ENCODE data around the gene MAPK12. TPM values are rescaled to one million over a fixed set of nuclear protein-coding genes. Genes with fewer than 3 reads are reported as not detected.

Gene MAPK12
- total and polyA plus RNA-seq, 2 of the 8 experiments (the other 6 are each of a cell fraction or from before 2014, with no cell fraction given) = 17.3 to 20.3 TPM

DNA sequence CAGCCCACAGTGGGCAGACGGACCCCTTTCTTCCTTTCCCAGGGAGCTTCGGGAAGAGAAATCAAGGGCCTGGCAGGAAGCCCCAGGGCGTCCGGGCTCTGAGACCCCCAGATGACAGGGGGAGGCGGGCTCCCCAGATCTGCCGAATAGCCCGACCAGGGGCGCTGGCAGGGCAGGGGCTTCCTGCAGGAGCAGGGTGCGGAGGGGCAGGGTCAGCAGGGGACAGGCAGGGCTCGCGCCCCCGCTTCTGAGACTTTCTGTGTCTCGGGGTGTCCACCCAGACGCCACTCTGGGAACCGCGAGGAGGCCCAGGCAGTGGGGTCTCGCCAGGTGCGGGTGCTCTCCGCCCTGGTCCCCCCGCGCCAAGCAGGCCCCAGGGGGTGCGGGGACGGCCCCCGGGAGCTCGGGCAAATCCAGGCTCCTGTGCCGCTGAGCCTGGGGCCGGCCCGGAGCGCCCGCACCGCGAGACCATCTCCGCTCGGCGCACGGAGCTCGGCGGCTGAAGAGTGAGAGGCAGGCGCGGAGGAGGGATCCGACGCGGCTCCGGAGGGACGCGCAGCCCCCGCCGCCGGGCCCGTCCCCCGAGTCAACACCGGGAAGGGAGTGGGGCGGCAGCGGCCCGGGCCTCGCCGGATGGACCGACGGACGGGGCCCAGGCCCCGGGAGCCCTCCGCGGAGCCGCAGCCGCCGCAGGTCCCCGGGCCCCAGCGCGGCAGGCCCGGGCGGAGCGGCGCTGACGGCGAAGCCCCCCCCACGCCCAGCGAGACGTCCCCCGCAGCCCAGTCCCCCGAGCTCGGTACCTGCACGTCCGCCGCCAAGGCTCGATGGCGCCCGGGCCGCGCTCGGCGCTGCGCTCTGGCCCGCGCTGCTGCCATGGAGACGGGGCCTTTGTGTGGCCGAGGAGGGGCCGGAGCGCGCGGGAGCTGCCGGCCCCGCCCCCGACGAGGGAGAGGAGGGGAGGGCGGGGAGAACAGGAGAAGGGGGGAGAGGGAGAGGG is 45.6 kb upstream of the MAPK12 start, which contains the start of gene PLXNB2 (continued):
- TF ChIP-seq, protein P1, sequence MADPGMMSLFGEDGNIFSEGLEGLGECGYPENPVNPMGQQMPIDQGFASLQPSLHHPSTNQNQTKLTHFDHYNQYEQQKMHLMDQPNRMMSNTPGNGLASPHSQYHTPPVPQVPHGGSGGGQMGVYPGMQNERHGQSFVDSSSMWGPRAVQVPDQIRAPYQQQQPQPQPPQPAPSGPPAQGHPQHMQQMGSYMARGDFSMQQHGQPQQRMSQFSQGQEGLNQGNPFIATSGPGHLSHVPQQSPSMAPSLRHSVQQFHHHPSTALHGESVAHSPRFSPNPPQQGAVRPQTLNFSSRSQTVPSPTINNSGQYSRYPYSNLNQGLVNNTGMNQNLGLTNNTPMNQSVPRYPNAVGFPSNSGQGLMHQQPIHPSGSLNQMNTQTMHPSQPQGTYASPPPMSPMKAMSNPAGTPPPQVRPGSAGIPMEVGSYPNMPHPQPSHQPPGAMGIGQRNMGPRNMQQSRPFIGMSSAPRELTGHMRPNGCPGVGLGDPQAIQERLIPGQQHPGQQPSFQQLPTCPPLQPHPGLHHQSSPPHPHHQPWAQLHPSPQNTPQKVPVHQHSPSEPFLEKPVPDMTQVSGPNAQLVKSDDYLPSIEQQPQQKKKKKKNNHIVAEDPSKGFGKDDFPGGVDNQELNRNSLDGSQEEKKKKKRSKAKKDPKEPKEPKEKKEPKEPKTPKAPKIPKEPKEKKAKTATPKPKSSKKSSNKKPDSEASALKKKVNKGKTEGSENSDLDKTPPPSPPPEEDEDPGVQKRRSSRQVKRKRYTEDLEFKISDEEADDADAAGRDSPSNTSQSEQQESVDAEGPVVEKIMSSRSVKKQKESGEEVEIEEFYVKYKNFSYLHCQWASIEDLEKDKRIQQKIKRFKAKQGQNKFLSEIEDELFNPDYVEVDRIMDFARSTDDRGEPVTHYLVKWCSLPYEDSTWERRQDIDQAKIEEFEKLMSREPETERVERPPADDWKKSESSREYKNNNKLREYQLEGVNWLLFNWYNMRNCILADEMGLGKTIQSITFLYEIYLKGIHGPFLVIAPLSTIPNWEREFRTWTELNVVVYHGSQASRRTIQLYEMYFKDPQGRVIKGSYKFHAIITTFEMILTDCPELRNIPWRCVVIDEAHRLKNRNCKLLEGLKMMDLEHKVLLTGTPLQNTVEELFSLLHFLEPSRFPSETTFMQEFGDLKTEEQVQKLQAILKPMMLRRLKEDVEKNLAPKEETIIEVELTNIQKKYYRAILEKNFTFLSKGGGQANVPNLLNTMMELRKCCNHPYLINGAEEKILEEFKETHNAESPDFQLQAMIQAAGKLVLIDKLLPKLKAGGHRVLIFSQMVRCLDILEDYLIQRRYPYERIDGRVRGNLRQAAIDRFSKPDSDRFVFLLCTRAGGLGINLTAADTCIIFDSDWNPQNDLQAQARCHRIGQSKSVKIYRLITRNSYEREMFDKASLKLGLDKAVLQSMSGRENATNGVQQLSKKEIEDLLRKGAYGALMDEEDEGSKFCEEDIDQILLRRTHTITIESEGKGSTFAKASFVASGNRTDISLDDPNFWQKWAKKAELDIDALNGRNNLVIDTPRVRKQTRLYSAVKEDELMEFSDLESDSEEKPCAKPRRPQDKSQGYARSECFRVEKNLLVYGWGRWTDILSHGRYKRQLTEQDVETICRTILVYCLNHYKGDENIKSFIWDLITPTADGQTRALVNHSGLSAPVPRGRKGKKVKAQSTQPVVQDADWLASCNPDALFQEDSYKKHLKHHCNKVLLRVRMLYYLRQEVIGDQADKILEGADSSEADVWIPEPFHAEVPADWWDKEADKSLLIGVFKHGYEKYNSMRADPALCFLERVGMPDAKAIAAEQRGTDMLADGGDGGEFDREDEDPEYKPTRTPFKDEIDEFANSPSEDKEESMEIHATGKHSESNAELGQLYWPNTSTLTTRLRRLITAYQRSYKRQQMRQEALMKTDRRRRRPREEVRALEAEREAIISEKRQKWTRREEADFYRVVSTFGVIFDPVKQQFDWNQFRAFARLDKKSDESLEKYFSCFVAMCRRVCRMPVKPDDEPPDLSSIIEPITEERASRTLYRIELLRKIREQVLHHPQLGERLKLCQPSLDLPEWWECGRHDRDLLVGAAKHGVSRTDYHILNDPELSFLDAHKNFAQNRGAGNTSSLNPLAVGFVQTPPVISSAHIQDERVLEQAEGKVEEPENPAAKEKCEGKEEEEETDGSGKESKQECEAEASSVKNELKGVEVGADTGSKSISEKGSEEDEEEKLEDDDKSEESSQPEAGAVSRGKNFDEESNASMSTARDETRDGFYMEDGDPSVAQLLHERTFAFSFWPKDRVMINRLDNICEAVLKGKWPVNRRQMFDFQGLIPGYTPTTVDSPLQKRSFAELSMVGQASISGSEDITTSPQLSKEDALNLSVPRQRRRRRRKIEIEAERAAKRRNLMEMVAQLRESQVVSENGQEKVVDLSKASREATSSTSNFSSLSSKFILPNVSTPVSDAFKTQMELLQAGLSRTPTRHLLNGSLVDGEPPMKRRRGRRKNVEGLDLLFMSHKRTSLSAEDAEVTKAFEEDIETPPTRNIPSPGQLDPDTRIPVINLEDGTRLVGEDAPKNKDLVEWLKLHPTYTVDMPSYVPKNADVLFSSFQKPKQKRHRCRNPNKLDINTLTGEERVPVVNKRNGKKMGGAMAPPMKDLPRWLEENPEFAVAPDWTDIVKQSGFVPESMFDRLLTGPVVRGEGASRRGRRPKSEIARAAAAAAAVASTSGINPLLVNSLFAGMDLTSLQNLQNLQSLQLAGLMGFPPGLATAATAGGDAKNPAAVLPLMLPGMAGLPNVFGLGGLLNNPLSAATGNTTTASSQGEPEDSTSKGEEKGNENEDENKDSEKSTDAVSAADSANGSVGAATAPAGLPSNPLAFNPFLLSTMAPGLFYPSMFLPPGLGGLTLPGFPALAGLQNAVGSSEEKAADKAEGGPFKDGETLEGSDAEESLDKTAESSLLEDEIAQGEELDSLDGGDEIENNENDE (IDR thresholded peaks at IDR 0.05; ENCODE audit: insufficient replicate concordance, low read length) = no peak
- TF ChIP-seq JUN (IDR thresholded peaks at IDR 0.05; ENCODE audit: low read depth, low read length) = no peak
- no peak for TF ChIP-seq TEAD4 (IDR thresholded peaks at IDR 0.05; ENCODE audit: low read depth, low read length)

All from H1 (cell line).